ENCODE measurements around the gene PADI3. TPM values are rescaled to one million over a fixed set of nuclear protein-coding genes. Genes with fewer than 3 reads are reported as not detected.
A peak's percentile ranks its signal among the peaks of the same experiment; 100 is the strongest.

The PADI3 gene
- total RNA-seq, 8 experiments from 2014 or later = 0.04 to 0.14 (median 0.12) TPM; not detected in 4

GRCh38 chr1:17222557-17222956 lies 26.3 kb upstream of the PADI3 start:
- in situ Hi-C loops (cut with MboI; ENCODE audit: low pct_unique_long_range_greater_than_20kb in 2 of 9, low sequenced_read_pairs in 9 of 9, unreplicated experiment in 9 of 9) = no loop called here
- no peaks in the 10 kb centered on the region for H3K4me1 ChIP-seq (replicated peaks in 1 of 2)
- ATAC-seq (replicated peaks in 6 of 8) = no peak
- 55 to 100% (median 84%) methylated on average over 1 to 5 of the region's 14 CpGs; no CpG with 5 or more reads in 4 of the 10 experiments for WGBS, 10 experiments
- H3K27ac ChIP-seq = no peak overlapping the region
- H3K4me3 ChIP-seq = no peak overlapping the region

- no peaks in the 10 kb centered on the region for H3K4me1 ChIP-seq (replicated peaks in 1 of 2)
- in situ Hi-C loops (cut with MboI; ENCODE audit: low pct_unique_long_range_greater_than_20kb in 2 of 9, low sequenced_read_pairs in 9 of 9, unreplicated experiment in 9 of 9) = no loop called here
- no peak for ATAC-seq (replicated peaks in 6 of 8)
- H3K27ac ChIP-seq = no peak overlapping the region
- no peak overlapping the region for H3K4me3 ChIP-seq
- 44 to 89% (median 78%) methylated on average over 1 to 4 of the region's 4 CpGs; no CpG with 5 or more reads in 4 of the 10 experiments for WGBS, 10 experiments
These were observed 24.5 kb upstream of the PADI3 start for GRCh38 chr1:17224434-17224833.

GRCh38 chr1:17225140-17225539 lies 23.8 kb upstream of the PADI3 start:
- H3K4me3 ChIP-seq = no peak overlapping the region
- no peak for ATAC-seq (replicated peaks in 6 of 8)
- 50 to 100% (median 78%) methylated on average over 1 to 6 of the region's 6 CpGs; no CpG with 5 or more reads in 4 of the 10 experiments for WGBS, 10 experiments
- in situ Hi-C loops (cut with MboI; ENCODE audit: low pct_unique_long_range_greater_than_20kb in 2 of 9, low sequenced_read_pairs in 9 of 9, unreplicated experiment in 9 of 9) = no loop called here
- no peak overlapping the region for H3K27ac ChIP-seq
- H3K4me1 ChIP-seq (replicated peaks in 1 of 2) = no peaks in the 10 kb centered on the region

GRCh38 chr1:17227358-17227915 lies 21.5 kb upstream of the PADI3 start:
- WGBS, 10 experiments = 21 to 91% (median 76%) methylated on average over 2 to 7 of the region's 7 CpGs; no CpG with 5 or more reads in 1 of the 10 experiments
- in situ Hi-C loops (cut with MboI; ENCODE audit: low pct_unique_long_range_greater_than_20kb in 2 of 9, low sequenced_read_pairs in 9 of 9, unreplicated experiment in 9 of 9) = no loop called here
- no peak overlapping the region for H3K4me3 ChIP-seq
- ATAC-seq (replicated peaks in 6 of 8) = no peak
- H3K27ac ChIP-seq = no peak overlapping the region
- no peaks in the 10 kb centered on the region for H3K4me1 ChIP-seq (replicated peaks in 1 of 2)

- Histone ChIP-seq H3K4me1 (replicated peaks in 1 of 2) (no peaks in the 10 kb centered on the region), H3K4me3 (no peak overlapping the region), H3K27ac (no peak overlapping the region)
- WGBS, 10 experiments = 71 to 84% methylated on average over 4 of the region's 8 CpGs; no CpG with 5 or more reads in 8 of the 10 experiments
- in situ Hi-C loops (cut with MboI; ENCODE audit: low pct_unique_long_range_greater_than_20kb in 2 of 9, low sequenced_read_pairs in 9 of 9, unreplicated experiment in 9 of 9) = no loop called here
- no peak for ATAC-seq (replicated peaks in 6 of 8)
These were observed 20.3 kb upstream of the PADI3 start for GRCh38 chr1:17228619-17229018.

- in situ Hi-C loops (cut with MboI; ENCODE audit: low pct_unique_long_range_greater_than_20kb in 2 of 9, low sequenced_read_pairs in 9 of 9, unreplicated experiment in 9 of 9) = no loop called here
- H3K27ac ChIP-seq = no peak overlapping the region
- no peak overlapping the region for H3K4me3 ChIP-seq
- 59 to 100% (median 71%) methylated on average over 1 to 6 of the region's 6 CpGs; no CpG with 5 or more reads in 4 of the 10 experiments for WGBS, 10 experiments
- H3K4me1 ChIP-seq (replicated peaks in 1 of 2) = no peaks in the 10 kb centered on the region
- ATAC-seq (replicated peaks in 6 of 8) = no peak
These were observed 19.5 kb upstream of the PADI3 start for GRCh38 chr1:17229379-17229778.

GRCh38 chr1:17230106-17230505 lies 18.8 kb upstream of the PADI3 start:
- H3K4me3 ChIP-seq = no peak overlapping the region
- ATAC-seq (replicated peaks in 6 of 8) = no peak
- H3K4me1 ChIP-seq (replicated peaks in 1 of 2) = no peaks in the 10 kb centered on the region
- in situ Hi-C loops (cut with MboI; ENCODE audit: low pct_unique_long_range_greater_than_20kb in 2 of 9, low sequenced_read_pairs in 9 of 9, unreplicated experiment in 9 of 9) = loop anchor here in 7 of 9 experiments (10.0 kb wide), 2 partner anchors 95 to 105 kb away; no protein-coding TSS in a partner anchor
- WGBS, 10 experiments = 40 to 100% (median 84%) methylated on average over 1 to 9 of the region's 10 CpGs; no CpG with 5 or more reads in 2 of the 10 experiments
- no peak overlapping the region for H3K27ac ChIP-seq

- Histone ChIP-seq H3K27ac (no peak overlapping the region), H3K4me1 (replicated peaks in 1 of 2) (no peaks in the 10 kb centered on the region), H3K4me3 (no peak overlapping the region)
- in situ Hi-C loops (cut with MboI; ENCODE audit: low pct_unique_long_range_greater_than_20kb in 2 of 9, low sequenced_read_pairs in 9 of 9, unreplicated experiment in 9 of 9) = loop anchor here in 7 of 9 experiments (10.0 kb wide), 2 partner anchors 96 to 106 kb away; no protein-coding TSS in a partner anchor
- no peak for ATAC-seq (replicated peaks in 6 of 8)
- WGBS, 10 experiments = 45 to 100% (median 82%) methylated on average over 1 to 8 of the region's 8 CpGs
These were observed 18.1 kb upstream of the PADI3 start for GRCh38 chr1:17230671-17231310.

- in situ Hi-C loops (cut with MboI; ENCODE audit: low pct_unique_long_range_greater_than_20kb in 2 of 9, low sequenced_read_pairs in 9 of 9, unreplicated experiment in 9 of 9) = loop anchor here in 7 of 9 experiments (10.0 kb wide), 2 partner anchors 98 to 108 kb away; no protein-coding TSS in a partner anchor
- Histone ChIP-seq H3K4me3 (no peak overlapping the region), H3K4me1 (replicated peaks in 1 of 2) (no peaks in the 10 kb centered on the region), H3K27ac (no peak overlapping the region)
- ATAC-seq (replicated peaks in 6 of 8) = peak in 2 of 8 experiments; percentile 8 to 10
- WGBS, 10 experiments = 61 to 91% (median 80%) methylated on average over 1 to 12 of the region's 22 CpGs; no CpG with 5 or more reads in 3 of the 10 experiments
These were observed 15.9 kb upstream of the PADI3 start for GRCh38 chr1:17232759-17233661.

GRCh38 chr1:17233675-17234320 lies 15.1 kb upstream of the PADI3 start:
- in situ Hi-C loops (cut with MboI; ENCODE audit: low pct_unique_long_range_greater_than_20kb in 2 of 9, low sequenced_read_pairs in 9 of 9, unreplicated experiment in 9 of 9) = loop anchor here in 7 of 9 experiments (10.0 kb wide), 2 partner anchors 99 to 109 kb away; no protein-coding TSS in a partner anchor
- ATAC-seq (replicated peaks in 6 of 8) = peak in 5 of 8 experiments; percentile 26 to 71 (median 64)
- 0 to 100% (median 80%) methylated on average over 1 to 6 of the region's 6 CpGs; no CpG with 5 or more reads in 4 of the 10 experiments for WGBS, 10 experiments
- Histone ChIP-seq H3K4me3 (no peak overlapping the region), H3K27ac (no peak overlapping the region), H3K4me1 (replicated peaks in 1 of 2) (no peaks in the 10 kb centered on the region)

- WGBS, 10 experiments = 83 to 100% (median 94%) methylated on average over 1 of the region's 1 CpG; no CpG with 5 or more reads in 2 of the 10 experiments
- ATAC-seq (replicated peaks in 6 of 8) = no peak
- Histone ChIP-seq H3K4me1 (replicated peaks in 1 of 2) (no peaks in the 10 kb centered on the region), H3K27ac (no peak overlapping the region), H3K4me3 (no peak overlapping the region)
- in situ Hi-C loops (cut with MboI; ENCODE audit: low pct_unique_long_range_greater_than_20kb in 2 of 9, low sequenced_read_pairs in 9 of 9, unreplicated experiment in 9 of 9) = loop anchor here in 7 of 9 experiments (10.0 kb wide), 2 partner anchors 100 to 110 kb away; no protein-coding TSS in a partner anchor
These were observed 14.5 kb upstream of the PADI3 start for GRCh38 chr1:17234405-17234804.

GRCh38 chr1:17235135-17235885 lies 13.6 kb upstream of the PADI3 start:
- ATAC-seq (replicated peaks in 6 of 8) = no peak
- in situ Hi-C loops (cut with MboI; ENCODE audit: low pct_unique_long_range_greater_than_20kb in 2 of 9, low sequenced_read_pairs in 9 of 9, unreplicated experiment in 9 of 9) = loop anchor here (5.0 to 10.0 kb wide), 3 partner anchors 101 to 111 kb away; no protein-coding TSS in a partner anchor
- H3K4me1 ChIP-seq (replicated peaks in 1 of 2) = no peaks in the 10 kb centered on the region
- no peak overlapping the region for H3K4me3 ChIP-seq
- H3K27ac ChIP-seq = no peak overlapping the region
- 75 to 95% (median 85%) methylated on average over 3 to 6 of the region's 9 CpGs; no CpG with 5 or more reads in 6 of the 10 experiments for WGBS, 10 experiments

Measured in motor neuron (in vitro differentiated cells).